ENCODE results near the gene GALNT10. TPM values are rescaled to one million over a fixed set of nuclear protein-coding genes. Genes with fewer than 3 reads are reported as not detected.

The GALNT10 gene
- total RNA-seq, 1 experiment from 2014 or later, result 27.8 TPM

DNA sequence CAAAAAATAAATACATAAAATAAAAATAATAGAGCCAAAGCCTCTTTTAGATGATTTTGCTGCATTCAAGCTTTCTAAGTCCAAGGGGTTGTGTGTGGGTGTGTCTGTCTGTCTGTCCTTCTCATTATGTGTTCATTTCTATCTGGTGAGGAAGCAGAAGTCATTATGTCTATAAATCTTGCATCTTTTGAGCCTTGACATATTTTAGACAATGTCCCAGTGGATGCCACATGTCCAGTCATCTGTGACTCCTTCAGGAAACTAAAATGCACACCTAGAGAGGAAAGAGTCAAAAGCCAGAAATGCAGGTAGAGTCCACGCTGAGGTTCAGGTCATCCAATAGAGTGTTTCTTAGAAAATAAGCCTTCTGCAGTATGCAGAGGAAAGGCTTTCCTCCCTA lies 80.9 kb downstream of the GALNT10 start (continued):
- TF ChIP-seq, protein P1, sequence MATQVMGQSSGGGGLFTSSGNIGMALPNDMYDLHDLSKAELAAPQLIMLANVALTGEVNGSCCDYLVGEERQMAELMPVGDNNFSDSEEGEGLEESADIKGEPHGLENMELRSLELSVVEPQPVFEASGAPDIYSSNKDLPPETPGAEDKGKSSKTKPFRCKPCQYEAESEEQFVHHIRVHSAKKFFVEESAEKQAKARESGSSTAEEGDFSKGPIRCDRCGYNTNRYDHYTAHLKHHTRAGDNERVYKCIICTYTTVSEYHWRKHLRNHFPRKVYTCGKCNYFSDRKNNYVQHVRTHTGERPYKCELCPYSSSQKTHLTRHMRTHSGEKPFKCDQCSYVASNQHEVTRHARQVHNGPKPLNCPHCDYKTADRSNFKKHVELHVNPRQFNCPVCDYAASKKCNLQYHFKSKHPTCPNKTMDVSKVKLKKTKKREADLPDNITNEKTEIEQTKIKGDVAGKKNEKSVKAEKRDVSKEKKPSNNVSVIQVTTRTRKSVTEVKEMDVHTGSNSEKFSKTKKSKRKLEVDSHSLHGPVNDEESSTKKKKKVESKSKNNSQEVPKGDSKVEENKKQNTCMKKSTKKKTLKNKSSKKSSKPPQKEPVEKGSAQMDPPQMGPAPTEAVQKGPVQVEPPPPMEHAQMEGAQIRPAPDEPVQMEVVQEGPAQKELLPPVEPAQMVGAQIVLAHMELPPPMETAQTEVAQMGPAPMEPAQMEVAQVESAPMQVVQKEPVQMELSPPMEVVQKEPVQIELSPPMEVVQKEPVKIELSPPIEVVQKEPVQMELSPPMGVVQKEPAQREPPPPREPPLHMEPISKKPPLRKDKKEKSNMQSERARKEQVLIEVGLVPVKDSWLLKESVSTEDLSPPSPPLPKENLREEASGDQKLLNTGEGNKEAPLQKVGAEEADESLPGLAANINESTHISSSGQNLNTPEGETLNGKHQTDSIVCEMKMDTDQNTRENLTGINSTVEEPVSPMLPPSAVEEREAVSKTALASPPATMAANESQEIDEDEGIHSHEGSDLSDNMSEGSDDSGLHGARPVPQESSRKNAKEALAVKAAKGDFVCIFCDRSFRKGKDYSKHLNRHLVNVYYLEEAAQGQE (IDR thresholded peaks at IDR 0.05; ENCODE audit: low read depth), result no peak
- no peak for TF ChIP-seq ELF1 (IDR thresholded peaks at IDR 0.05; ENCODE audit: borderline replicate concordance, low read depth)
- no peak for TF ChIP-seq ZNF274 (IDR thresholded peaks at IDR 0.05; ENCODE audit: low read depth, low read length)
- no peak for TF ChIP-seq FOSL1 (IDR thresholded peaks at IDR 0.05; ENCODE audit: low read depth)
- no peak for TF ChIP-seq YY1 (IDR thresholded peaks at IDR 0.05; ENCODE audit: extremely low read depth, insufficient replicate concordance, low read depth, low read length)
- no peak for TF ChIP-seq ZFX (IDR thresholded peaks at IDR 0.05)
- no peak for TF ChIP-seq TCF7L2 (IDR thresholded peaks at IDR 0.05; ENCODE audit: borderline replicate concordance, extremely low read depth, insufficient read depth, insufficient read length)
- TF ChIP-seq, protein P2, sequence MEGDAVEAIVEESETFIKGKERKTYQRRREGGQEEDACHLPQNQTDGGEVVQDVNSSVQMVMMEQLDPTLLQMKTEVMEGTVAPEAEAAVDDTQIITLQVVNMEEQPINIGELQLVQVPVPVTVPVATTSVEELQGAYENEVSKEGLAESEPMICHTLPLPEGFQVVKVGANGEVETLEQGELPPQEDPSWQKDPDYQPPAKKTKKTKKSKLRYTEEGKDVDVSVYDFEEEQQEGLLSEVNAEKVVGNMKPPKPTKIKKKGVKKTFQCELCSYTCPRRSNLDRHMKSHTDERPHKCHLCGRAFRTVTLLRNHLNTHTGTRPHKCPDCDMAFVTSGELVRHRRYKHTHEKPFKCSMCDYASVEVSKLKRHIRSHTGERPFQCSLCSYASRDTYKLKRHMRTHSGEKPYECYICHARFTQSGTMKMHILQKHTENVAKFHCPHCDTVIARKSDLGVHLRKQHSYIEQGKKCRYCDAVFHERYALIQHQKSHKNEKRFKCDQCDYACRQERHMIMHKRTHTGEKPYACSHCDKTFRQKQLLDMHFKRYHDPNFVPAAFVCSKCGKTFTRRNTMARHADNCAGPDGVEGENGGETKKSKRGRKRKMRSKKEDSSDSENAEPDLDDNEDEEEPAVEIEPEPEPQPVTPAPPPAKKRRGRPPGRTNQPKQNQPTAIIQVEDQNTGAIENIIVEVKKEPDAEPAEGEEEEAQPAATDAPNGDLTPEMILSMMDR (IDR thresholded peaks at IDR 0.05 in 2 of 3, conservative IDR thresholded peaks at IDR 0.05 in 1 of 3; ENCODE audit: borderline replicate concordance in 1 of 3, insufficient read depth in 1 of 3, low read depth in 2 of 3, low read length in 2 of 3), result no peak
- no peak for TF ChIP-seq SP1 (IDR thresholded peaks at IDR 0.05; ENCODE audit: low read depth)
- no peak for TF ChIP-seq SIN3A (IDR thresholded peaks at IDR 0.05; ENCODE audit: low read depth)
- TF ChIP-seq JUND (IDR thresholded peaks at IDR 0.05), result no peak

Measured in HCT116 (cell line).